Skin of body (tissue), 2 donors: ENCODE data around the gene DLGAP5. TPM values are rescaled to one million over a fixed set of nuclear protein-coding genes. Genes with fewer than 3 reads are reported as not detected.

Experiments used
- DNase-seq: peaks from one replicate; lab custom pipeline; 2025; lab: John Stamatoyannopoulos, UW
- total RNA-seq: library from RNA; depleted of rRNA; stranded (reverse); fragments of >200 nt; gene quantifications from one replicate; pipeline ENCODE4 v1.2.3, GENCODE V29; 2014

The DLGAP5 gene, protein sequence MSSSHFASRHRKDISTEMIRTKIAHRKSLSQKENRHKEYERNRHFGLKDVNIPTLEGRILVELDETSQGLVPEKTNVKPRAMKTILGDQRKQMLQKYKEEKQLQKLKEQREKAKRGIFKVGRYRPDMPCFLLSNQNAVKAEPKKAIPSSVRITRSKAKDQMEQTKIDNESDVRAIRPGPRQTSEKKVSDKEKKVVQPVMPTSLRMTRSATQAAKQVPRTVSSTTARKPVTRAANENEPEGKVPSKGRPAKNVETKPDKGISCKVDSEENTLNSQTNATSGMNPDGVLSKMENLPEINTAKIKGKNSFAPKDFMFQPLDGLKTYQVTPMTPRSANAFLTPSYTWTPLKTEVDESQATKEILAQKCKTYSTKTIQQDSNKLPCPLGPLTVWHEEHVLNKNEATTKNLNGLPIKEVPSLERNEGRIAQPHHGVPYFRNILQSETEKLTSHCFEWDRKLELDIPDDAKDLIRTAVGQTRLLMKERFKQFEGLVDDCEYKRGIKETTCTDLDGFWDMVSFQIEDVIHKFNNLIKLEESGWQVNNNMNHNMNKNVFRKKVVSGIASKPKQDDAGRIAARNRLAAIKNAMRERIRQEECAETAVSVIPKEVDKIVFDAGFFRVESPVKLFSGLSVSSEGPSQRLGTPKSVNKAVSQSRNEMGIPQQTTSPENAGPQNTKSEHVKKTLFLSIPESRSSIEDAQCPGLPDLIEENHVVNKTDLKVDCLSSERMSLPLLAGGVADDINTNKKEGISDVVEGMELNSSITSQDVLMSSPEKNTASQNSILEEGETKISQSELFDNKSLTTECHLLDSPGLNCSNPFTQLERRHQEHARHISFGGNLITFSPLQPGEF
- 13.7 TPM for total RNA-seq

DNA sequence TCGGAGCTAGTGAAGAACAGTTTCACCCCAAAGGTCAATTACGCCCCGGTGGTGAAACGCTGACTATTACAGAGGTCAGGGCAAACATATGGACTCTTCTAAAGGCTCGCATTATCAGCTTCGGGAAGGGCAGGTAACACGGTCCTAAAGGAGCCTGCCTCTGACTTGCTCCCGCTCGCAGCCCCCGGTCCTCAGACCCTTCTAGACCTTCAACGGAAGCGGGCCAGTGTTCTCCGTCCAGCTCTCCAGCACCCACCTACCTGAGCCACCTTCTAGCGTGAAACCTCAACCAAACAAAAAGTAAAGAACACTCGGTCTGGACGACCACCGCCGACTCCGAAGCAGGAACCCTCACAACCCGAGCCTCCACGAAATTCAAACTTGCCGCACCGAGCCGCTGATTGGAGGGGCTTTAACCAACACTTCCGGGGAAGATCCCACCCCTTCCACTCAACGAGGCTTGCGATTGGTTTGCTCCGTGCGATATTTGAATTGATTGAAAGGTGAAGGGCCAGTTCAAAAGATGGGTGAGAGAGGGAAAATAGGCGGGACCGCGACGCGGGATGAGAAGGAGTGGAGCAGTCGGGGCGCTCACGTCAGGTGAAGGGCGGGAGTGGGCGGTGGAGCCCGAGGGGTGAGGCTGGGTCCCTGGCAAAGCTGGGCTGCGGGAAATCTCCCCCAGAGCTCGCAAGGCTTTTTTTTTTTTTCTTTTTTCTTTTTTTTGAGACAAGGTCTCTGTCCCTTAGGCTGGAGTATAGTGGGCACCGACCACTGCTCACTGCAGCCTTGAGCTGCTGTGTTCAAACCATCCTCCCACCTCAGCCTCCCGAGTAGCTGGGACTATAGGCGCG, at the start of gene DLGAP5:
DLGAP5 (minus strand) TSS at position 383 of the 851 bp plus-strand sequence. CDS start 2,406 bp downstream, outside the sequence.
- DNase-seq, result peak; percentile 96

DNA sequence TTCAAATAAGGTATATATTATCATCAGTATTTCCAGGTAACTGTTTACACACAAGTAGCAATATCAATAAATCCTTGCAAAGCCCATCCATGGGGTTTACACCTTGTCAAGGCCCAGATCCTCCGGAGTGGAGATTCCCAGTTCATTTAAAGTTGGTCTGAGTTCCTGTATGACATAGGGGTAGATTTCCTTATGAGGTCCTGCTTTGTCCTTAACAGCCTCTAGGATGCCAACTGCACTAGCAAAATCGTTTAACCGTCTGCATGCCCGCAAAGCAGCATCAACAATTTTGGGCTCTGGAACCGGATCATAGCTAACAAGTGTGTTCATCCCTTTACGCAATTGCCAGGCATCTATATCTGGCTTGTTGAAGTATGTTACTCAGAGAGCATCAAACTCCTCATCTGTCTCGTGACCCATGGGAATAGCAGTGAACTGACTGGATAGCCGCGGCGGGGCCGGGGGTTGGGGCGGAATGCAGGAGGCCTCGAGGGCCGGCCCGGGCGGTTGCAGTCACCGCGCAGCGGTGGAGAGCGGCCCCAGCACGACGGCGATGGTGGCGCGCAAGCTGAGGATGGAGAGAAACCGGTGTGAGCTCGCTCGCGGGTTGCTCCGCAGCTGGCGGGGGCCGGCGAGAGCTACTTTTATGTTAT, 49.3 kb upstream of the DLGAP5 start:
- no peak for DNase-seq

DNA sequence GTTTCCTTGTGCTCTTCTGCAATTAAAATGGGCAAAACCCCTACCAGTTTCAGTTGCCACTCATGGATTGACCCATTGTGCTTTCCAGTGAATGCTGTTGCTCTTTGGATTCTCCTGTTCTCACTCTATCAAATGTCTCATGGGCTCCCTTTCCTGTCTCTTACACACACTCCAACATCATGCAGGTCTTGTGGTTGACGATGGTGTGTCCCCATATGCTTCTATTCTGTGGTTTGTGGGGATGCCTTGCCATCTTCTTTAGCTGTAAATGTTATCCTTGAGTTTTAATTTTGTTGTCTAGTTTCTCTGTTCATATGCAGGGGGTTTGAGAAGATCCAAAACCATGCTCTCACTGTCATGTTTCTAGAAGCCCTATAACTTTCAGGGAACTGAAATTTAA, 47.9 kb upstream of the DLGAP5 start:
- DNase-seq, result no peak

DNA sequence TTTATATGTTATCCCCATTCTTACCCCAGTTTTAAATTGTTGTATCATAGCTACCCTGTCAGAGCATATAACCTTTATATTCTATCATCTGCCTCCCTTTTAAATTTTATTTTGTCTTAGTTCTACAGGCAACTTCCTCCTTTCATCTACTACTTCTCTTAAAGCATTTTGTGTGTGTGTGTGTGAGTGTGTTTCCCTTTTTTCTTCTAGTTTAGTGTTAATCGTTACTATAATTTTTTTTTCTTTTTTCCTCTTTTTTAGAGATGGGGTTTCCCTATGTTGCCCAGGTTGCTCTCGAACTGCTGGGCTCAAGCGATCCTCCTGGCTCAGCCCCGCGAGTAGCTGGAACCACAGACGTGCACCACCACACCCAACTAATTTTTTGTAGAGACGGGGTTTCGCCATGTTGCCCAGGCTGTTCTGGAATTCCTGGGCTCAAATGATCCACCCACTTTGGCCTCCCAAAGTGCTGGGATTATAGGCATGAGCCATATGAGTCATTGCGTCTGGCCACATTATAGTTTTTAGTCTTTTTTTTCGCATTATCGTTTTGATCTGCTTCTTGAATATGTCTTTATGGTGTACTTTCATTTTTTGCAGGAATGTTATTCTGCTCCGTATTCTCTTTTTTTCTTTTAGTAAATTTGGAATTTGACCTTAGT, 46.8 kb upstream of the DLGAP5 start:
- DNase-seq, result no peak

DNA sequence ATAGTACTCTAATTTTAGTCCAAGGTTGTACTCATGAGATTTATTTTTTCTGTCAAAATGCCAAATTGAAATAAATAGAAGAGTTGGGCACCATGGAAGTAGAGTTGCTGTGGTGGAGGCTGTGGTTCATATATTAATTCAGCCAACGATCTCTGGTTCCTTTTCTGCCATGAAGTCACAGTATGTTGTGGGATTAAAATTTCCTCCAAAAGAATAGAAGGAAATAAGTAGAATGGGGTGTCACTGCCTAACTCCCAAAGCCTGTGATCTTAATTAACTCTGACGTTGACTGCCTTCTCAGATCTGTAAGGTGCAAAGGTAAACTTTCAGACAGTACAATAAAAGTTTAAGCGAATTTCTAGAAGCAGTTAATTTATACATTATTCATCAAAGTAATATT, 42.2 kb upstream of the DLGAP5 start:
- no peak for DNase-seq

DNA sequence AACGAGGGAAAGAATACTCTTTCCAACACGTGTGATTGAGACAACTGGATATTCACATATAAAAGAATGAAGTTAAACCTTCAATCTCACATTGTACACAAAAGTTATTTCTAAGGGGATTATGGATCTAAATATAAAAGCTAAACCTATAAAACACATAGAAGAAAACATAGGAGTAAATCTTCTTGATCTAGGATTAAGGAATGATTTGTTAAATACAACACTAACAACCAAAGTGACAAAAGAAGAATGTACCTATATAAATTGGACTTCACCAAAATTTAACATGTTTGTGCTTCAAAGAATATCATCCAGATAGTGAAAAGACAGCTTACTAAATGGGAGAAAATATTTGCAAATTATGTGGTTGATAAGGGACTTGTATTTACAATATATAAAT, 36.9 kb upstream of the DLGAP5 start:
- DNase-seq, result no peak

DNA sequence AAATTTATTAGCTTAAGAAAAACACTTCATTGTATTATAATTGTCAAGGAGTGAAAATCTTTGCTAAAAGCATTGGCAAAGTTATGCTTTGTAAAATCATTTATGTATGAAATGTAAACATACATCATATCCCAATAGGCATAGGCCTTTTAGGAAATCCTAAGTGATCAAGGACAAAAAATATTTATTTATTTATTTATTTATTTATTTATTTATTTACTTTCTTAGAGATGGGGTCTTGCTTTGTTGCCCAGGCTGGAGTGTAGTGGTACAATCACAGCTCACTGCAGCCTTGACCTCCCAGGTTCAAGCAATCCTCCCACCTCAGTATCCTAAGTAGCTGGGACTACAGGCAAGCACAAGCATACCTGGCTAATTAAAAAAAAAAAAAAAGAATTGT, 32.0 kb upstream of the DLGAP5 start:
- no peak for DNase-seq

DNA sequence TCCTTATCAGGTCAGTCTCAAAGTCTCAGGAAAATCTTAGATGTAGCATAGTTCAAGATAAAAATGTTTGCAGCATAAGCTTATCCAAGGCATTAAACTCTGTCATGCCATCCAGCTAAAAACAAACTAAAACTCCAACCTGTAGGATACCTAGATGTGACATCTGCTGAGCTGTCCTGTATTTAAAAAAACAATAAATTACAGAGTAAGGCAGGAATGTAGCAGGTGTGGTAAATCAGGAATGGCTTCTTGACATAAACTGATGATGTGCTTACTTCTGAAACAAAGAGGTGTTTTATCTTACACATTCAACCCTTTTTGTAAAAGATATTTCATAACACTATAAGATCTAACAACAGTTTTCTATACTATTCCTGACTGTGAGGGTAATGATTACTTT, 30.6 kb upstream of the DLGAP5 start:
- DNase-seq, result no peak

DNA sequence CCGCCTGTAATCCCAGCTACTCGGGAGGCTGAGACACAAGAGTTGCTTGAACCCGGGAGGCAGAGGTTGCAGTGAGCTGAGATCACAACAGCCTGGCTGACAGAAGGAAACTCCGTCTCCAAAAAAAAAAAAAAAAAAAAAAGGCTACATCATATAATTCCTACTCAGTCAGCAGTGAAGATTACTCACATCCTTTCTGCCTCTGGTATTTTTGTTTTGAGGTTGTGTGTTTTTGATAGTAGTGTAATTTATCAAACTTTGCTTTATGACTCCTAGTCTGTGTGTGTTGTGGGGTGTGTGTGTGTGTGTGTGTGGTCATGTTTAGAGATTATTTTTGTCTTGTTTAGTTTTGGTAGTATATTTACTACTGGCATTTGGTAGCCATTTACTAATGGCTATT, 29.8 kb upstream of the DLGAP5 start:
- no peak for DNase-seq

DNA sequence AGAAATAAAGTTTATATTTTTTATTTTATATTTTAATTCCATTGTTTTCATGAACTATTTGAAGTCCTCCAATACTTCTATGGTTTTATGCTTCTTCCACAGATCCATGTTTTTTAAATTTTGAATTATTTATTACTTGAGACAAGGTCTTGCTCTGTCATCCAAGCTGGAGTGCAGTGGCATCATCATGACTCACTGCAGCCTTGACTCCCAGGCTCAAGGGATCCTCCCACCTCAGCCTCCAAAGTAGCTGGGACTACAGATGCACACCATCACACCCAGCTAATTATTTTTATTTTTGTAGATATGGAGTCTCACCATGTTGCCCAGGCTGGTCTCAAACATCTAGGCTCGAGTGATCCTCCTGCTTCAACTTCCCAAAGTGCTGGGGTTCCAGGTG, 28.8 kb upstream of the DLGAP5 start:
- DNase-seq, result no peak

DNA sequence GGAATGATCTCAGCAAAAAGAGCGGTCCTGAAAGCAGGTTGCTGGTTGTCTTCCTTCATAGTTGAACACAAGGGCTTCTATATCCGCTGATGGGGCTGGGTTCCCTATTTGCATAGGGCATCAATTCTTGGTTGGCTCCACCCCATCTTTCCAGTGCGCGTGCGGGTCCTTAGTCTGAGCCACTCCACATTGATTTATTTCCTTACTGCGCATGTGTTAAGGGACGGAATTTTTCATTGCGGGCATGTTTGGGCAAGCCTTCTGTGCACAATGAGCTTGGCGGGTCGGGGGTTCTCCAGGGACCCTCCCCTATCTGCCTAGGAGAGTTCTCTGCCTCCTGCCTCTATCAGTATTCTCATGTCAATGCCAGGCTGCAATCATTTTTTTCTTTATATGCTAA, 21.2 kb upstream of the DLGAP5 start:
- DNase-seq, result no peak

DNA sequence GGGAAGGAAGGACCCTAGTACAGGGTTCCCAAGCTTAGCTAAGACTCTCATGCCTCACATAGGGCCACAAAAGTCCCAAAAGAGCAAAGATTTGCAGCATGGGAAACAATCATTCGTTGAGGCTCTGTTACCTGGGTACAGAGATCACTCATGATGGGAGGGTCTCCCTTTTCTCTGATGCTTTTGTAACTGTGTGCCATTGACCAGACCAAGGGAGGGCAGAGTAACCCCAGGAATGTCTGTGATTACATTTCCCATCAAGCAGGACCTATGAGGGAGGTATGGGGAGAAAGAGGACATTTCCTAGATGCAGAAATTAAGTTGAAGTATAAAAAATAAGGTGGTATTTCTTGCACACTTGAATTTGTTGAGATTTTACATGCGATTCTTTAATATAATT, 16.4 kb upstream of the DLGAP5 start:
- no peak for DNase-seq

DNA sequence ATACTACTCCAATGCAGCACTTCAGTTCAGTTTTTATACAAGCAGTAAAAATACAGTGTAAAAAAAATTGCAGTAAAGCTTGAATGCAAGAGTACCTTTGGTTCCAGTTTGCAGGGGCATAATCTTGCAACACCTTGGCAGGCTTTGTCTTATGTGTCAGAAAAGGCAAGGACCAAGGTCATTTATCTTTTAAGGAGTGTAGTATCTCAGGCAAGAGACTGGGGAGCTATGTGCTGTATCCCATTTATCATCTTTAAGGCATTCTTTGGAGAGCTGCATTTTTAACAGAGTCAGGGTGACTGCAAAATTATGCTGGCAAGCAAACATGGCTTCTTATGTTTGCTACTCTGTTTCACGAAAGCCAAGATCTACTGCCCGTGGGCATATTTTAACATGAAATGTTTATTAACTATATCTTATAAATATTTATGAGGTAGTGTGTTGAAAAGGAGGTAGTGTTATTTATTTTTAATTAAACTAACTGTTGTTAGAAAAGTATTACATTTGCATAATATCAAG, 14.8 kb upstream of the DLGAP5 start:
- DNase-seq, result no peak

DNA sequence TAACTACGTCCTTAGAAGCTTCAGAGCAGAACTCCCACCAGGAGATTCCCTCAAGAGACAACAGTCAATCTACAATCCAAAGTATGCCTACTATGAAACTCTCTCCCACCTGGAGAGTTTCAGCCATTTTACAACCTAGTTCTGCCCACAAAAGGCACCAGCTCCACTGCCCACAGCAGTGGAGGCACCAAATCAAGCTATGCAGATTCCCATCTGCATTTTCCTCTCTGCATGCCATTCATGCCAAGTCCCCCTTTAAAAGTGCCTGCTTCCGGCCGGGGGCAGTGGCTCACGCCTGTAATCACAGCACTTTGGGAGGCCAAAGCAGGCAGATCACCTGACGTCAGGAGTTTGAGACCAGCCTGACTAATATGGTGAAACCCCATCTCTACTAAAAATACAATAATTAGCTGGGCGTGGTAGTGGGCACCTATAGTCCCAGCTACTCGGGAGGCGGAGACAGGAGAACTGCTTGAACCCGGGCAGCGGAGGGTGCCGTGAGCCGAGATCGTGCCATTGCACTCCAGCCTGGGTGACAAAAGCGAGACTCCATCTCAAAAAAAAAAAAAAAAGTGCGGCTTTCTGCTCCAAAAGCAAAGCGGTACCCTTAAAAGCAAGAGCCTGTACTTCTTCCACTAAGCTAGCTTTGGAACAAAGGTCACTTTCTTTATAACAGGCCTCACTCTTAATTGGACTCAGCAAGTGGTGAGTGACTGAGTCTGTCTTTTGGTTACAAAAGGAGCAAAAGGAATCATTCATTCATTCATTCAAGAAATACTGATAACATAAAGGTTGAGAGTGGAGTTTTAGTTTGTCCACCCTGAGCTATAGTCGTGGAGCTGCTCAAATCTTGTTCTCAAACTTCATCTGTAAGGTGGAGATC, 10.1 kb upstream of the DLGAP5 start:
- DNase-seq, result no peak

DNA sequence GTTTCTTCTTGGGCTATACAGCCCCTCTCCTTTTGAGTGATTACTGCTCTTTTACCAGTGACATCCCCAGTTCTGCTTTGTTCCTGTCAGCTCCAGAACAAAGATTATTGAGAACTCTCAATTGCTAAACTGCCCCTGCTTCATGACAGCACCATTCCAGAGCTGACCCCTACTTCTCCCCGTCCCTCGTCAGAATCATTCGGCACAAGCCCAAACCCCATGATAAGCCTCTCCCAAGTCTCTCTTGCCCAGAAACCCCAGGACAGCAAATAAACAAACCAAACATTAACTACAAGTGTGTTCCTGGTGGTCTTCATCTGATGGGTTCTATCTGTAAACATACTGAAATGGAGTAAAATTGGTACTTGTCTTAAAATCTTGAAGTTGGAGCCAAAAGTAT, 9.3 kb upstream of the DLGAP5 start:
- no peak for DNase-seq

DNA sequence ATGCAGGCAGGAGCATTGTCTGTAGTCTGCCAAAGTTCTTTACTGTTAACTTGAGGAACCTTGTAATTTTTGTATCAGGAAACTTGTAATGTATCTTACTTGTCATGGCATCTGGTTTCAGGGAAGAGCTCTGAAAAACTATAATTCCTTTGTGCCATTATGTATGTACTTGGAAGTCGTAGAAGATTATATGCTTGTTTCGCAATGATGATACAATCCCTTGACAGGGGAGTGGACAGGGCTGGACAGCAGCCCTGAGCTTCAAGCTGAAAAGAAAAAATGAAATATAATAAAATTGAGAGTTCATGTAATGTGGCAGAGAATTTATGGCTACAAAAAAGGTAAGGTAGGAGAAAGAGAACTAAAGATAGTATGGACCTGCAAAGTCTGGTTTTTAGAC, 7.4 kb upstream of the DLGAP5 start:
- DNase-seq, result peak; percentile 13

DNA sequence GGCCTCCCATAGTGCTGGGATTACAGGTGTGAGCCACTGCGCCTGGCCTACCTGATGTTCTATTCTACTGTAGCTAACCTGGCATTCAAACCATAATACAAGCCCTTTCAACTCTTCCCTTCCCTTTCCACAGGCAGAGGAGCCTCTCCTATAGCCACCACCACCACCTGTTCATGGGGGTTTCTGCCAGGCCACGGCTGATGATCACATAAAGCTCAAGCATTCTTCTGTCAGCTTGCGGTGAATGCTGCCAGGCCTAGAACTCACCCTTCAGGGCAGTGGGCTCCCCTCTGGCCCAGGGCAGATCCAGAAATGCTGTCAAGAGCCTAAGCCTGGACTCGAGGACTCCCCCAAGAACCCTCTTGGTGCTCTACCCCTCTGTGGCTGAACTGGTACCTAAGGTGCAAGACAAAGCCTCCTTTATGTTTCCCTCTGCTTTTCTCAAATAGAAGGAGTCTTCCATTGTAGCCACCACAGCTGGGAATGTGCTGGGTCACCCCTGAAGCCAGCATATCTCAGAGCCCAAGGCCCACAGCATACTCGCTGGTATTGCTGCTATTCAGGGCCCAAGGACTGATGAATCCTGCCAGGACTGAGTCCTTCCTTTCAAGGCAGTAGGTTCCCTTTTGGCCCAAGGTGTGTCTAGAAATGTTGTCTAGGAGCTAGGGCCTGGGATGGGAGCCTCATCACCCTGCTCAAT, 3.4 kb upstream of the DLGAP5 start:
- DNase-seq, result no peak

DNA sequence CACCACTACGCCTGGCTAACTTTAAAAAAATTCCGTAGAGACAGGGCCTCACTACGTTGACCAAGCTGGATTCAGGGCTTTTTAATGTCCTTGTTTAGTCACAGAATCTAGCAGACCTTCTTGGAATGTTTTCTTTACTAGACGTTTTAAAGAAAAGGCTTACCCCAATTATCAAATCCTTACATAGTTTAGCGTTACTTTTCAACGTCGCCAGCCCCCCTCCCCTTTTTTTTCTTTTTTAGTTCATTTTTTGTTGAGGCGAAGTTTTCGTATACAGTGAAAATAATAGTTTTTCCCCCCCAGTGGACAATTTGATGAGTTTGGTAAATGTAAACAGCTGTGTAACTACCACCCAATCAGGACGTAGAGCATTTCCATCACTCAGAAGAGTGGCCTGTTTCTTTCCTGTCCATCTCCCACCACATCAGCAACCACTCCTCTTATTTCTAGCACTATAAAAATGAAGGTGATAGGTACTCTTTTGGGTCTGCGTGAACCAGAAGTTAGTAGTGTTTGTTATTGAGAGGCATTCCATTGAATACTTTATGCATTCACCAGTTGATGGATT, 753 bp upstream of the DLGAP5 start:
- no peak for DNase-seq

DNA sequence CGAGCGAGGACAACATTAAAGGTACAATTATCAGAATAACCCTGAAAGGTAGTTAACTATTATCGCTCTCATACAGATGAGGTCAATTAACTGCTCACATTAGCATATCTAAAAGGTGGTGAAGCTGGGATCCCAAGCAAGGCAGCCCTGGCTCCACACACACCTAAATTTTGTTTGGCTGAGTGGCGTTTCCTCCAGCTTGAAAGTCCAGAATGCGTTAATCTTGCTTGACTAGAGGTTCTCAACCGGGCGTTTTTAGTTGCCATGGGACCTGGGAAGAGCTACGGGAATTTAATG, 531 bp downstream of the DLGAP5 start:
- no peak for DNase-seq
